ENCODE results near the gene UBE2L5. TPM values are rescaled to one million over a fixed set of nuclear protein-coding genes. Genes with fewer than 3 reads are reported as not detected.

UBE2L5 gene
- total RNA-seq, 1 donor from 2014 or later = not detected

DNA sequence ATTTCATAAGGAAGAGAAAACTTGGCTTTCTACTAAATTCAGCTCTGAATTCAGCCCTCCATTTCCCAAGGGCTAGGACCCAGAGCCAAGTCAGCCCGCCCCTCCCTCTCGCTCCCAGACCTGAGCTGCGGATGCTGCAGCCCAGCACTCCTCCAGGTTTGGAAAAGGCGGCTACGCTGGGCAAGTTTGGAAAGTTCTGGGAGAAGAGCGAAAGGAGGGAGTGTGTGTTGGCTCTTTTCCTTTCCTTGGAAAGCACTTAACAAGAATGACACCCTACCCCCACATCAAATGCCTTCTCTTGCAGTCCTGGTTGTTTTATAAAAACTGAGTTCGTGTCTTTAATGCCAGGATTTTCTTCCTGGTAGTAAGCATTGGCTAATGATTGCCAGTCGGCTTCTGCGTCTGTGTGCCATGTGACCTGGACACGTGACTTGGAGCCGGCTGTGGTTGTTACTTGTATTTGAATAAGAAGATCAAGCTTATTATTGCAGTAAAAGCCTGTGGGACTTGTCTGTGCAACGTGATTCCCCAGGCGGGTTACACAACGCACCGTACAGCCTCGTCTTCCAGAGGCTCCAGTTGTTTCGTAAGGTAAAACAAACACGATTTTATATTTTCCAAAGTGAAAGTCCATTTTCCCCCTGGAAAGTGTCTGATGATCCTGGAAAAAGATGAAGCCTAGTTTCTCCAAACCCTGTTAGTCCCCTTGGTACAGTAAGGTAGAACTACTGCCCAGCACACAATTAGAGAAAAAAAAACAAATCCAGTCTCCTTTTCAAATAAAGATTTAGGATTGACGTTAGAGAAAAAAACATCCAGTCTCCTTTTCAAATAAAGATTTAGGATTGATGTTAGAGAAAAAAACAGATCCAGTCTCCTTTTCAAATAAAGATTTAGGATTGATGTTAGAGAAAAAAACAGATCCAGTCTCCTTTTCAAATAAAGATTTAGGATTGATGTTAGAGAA lies 26.8 kb upstream of the UBE2L5 start:
- H4K20me1 ChIP-seq (ENCODE audit: insufficient read depth, low read length) = no peaks in the 10 kb centered on the region
- no peaks in the 10 kb centered on the region for H3K36me3 ChIP-seq (ENCODE audit: insufficient read depth, low read length)
- peak overlapping the region; percentile 79 for H3K4me3 Mint-ChIP-seq (ENCODE audit: unreplicated experiment)
- peaks cover 20% of the 10 kb centered on the region for H3K4me1 Mint-ChIP-seq (ENCODE audit: low read depth, unreplicated experiment)
- TF ChIP-seq, protein P1, sequence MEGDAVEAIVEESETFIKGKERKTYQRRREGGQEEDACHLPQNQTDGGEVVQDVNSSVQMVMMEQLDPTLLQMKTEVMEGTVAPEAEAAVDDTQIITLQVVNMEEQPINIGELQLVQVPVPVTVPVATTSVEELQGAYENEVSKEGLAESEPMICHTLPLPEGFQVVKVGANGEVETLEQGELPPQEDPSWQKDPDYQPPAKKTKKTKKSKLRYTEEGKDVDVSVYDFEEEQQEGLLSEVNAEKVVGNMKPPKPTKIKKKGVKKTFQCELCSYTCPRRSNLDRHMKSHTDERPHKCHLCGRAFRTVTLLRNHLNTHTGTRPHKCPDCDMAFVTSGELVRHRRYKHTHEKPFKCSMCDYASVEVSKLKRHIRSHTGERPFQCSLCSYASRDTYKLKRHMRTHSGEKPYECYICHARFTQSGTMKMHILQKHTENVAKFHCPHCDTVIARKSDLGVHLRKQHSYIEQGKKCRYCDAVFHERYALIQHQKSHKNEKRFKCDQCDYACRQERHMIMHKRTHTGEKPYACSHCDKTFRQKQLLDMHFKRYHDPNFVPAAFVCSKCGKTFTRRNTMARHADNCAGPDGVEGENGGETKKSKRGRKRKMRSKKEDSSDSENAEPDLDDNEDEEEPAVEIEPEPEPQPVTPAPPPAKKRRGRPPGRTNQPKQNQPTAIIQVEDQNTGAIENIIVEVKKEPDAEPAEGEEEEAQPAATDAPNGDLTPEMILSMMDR (IDR thresholded peaks at IDR 0.05; ENCODE audit: insufficient read depth, low read depth, low read length) = no peak
- TF ChIP-seq EZH2 (IDR thresholded peaks at IDR 0.05; ENCODE audit: insufficient read depth, low read length) = no peak
- peaks cover 7% of the 10 kb centered on the region for H3K27me3 Mint-ChIP-seq (ENCODE audit: low read depth, unreplicated experiment)
- peaks cover 11% of the 10 kb centered on the region for H3K27me3 ChIP-seq (ENCODE audit: insufficient read depth, low read length)
- peak overlapping the region; percentile 90 for H2AFZ ChIP-seq (ENCODE audit: low read depth, low read length)
- peak; percentile 66 for FAIRE-seq
- H3K4me1 ChIP-seq (ENCODE audit: insufficient read depth, low read length) = no peaks in the 10 kb centered on the region
- no peaks in the 10 kb centered on the region for H3K9me3 ChIP-seq (ENCODE audit: insufficient read depth, low read depth, low read length)
- H3K27ac Mint-ChIP-seq (ENCODE audit: unreplicated experiment) = peak overlapping the region; percentile 49
- no peaks in the 10 kb centered on the region for H3K79me2 ChIP-seq (ENCODE audit: insufficient read depth, low read length)
- peak overlapping the region; percentile 56 for H3K27ac ChIP-seq (ENCODE audit: low read depth, low read length)
- H3K9me3 Mint-ChIP-seq (ENCODE audit: unreplicated experiment) = no peaks in the 10 kb centered on the region
- H3K9ac ChIP-seq (ENCODE audit: low read length) = peak overlapping the region; percentile 78
- H3K4me3 ChIP-seq (ENCODE audit: insufficient read depth, low read depth, low read length) = peak overlapping the region; percentile 65
- peak overlapping the region; percentile 93 for H3K4me2 ChIP-seq (ENCODE audit: low read length)
- H3K36me3 Mint-ChIP-seq (ENCODE audit: low read depth, unreplicated experiment) = no peaks in the 10 kb centered on the region
- DNase-seq (ENCODE audit: low read depth) = peak; percentile 87

- Histone ChIP-seq H3K27ac (ENCODE audit: low read depth, low read length) (no peak overlapping the region), H3K4me1 (ENCODE audit: insufficient read depth, low read length) (no peaks in the 10 kb centered on the region), H4K20me1 (ENCODE audit: insufficient read depth, low read length) (no peaks in the 10 kb centered on the region), H2AFZ (ENCODE audit: low read depth, low read length) (no peak overlapping the region), H3K4me2 (ENCODE audit: low read length) (peak overlapping the region; percentile 93), H3K9ac (ENCODE audit: low read length) (no peak overlapping the region), H3K36me3 (ENCODE audit: insufficient read depth, low read length) (no peaks in the 10 kb centered on the region), H3K79me2 (ENCODE audit: insufficient read depth, low read length) (no peaks in the 10 kb centered on the region), H3K9me3 (ENCODE audit: insufficient read depth, low read depth, low read length) (no peaks in the 10 kb centered on the region), H3K4me3 (ENCODE audit: insufficient read depth, low read depth, low read length) (no peak overlapping the region), H3K27me3 (ENCODE audit: insufficient read depth, low read length) (peaks cover 11% of the 10 kb centered on the region)
- peaks cover 20% of the 10 kb centered on the region for H3K4me1 Mint-ChIP-seq (ENCODE audit: low read depth, unreplicated experiment)
- no peaks in the 10 kb centered on the region for H3K36me3 Mint-ChIP-seq (ENCODE audit: low read depth, unreplicated experiment)
- peaks cover 10% of the 10 kb centered on the region for H3K27me3 Mint-ChIP-seq (ENCODE audit: low read depth, unreplicated experiment)
- no peak overlapping the region for H3K4me3 Mint-ChIP-seq (ENCODE audit: unreplicated experiment)
- no peaks in the 10 kb centered on the region for H3K9me3 Mint-ChIP-seq (ENCODE audit: unreplicated experiment)
- FAIRE-seq (no peak), DNase-seq (ENCODE audit: low read depth) (peak; percentile 30)
- TF ChIP-seq EZH2 (IDR thresholded peaks at IDR 0.05; ENCODE audit: insufficient read depth, low read length) = no peak
- TF ChIP-seq, protein P1 (IDR thresholded peaks at IDR 0.05; ENCODE audit: insufficient read depth, low read depth, low read length) = no peak
- no peak overlapping the region for H3K27ac Mint-ChIP-seq (ENCODE audit: unreplicated experiment)
Observed at GRCh38 chr13:30396434-30397075, 25.7 kb upstream of the UBE2L5 start.

Data from astrocyte (in vitro differentiated cells and primary cell).